NCI-H345 treated with DMSO at 0.1 percent for 48 hours (cell line): ENCODE measurements around the gene RSAD2.

ENCODE experiments used
- DNase-seq: peaks from one replicate; lab custom pipeline; 2025; ENCODE audit not compliant: unreplicated experiment; lab: John Stamatoyannopoulos, UW

The RSAD2 gene

GRCh38 chr2:6942848-6943247 is 65.3 kb downstream of the RSAD2 start:
- no peak for DNase-seq

- no peak for DNase-seq
Observed at GRCh38 chr2:6943523-6943922, 65.9 kb downstream of the RSAD2 start.

- no peak for DNase-seq
Observed at GRCh38 chr2:6943971-6944370, 66.4 kb downstream of the RSAD2 start.

GRCh38 chr2:6944555-6944954 is 67.0 kb downstream of the RSAD2 start:
- DNase-seq = no peak

GRCh38 chr2:6945087-6945813 is 67.7 kb downstream of the RSAD2 start:
- no peak for DNase-seq

GRCh38 chr2:6945821-6946220 is 68.2 kb downstream of the RSAD2 start:
- no peak for DNase-seq

GRCh38 chr2:6946722-6947121 is 69.1 kb downstream of the RSAD2 start:
- no peak for DNase-seq
